Esophagus muscularis mucosa (tissue), 3 donors: ENCODE data around the gene MED10.

ENCODE experiments used
- POLR2AphosphoS5 ChIP-seq, 2 donors: sonication (generic); formaldehyde crosslinking; IDR thresholded peaks; one replicate each; pipeline ENCODE4 v1.6.1; 2017; ENCODE audit warnings: antibody characterized with exemption in 2 of 2
- TF ChIP-seq, protein P1 (sequence below), 3 experiments: fragments of 200-600 bp in 2 of 3; fragments of 450-650 bp in 1 of 3; sonication (generic) in 2 of 3; IDR thresholded peaks; one replicate each; pipeline ENCODE4 v1.5.1; 2017 to 2019; ENCODE audit warnings: antibody characterized with exemption in 3 of 3, mild to moderate bottlenecking in 2 of 3, moderate library complexity in 1 of 3

DNA sequence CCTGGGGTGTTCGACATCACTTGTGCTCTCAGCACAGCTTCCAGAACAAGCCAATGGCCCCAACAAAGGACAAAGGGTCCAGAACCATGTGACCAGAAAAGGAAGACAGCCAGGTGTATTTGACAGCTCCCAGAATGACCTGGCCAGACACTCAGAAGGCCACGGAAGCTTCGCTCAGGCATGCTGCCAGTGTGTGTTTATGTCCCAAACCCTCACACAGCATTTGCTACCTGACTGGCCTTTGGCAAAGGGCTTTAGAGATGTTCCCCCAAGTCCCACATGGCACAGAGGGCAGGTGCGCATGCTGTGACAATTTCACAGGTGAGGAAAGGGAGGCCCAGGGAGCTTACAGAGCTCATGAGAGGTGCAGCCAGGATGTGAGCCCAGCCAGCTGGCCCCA lies 39.5 kb downstream of the MED10 start:
- TF ChIP-seq, protein P1, sequence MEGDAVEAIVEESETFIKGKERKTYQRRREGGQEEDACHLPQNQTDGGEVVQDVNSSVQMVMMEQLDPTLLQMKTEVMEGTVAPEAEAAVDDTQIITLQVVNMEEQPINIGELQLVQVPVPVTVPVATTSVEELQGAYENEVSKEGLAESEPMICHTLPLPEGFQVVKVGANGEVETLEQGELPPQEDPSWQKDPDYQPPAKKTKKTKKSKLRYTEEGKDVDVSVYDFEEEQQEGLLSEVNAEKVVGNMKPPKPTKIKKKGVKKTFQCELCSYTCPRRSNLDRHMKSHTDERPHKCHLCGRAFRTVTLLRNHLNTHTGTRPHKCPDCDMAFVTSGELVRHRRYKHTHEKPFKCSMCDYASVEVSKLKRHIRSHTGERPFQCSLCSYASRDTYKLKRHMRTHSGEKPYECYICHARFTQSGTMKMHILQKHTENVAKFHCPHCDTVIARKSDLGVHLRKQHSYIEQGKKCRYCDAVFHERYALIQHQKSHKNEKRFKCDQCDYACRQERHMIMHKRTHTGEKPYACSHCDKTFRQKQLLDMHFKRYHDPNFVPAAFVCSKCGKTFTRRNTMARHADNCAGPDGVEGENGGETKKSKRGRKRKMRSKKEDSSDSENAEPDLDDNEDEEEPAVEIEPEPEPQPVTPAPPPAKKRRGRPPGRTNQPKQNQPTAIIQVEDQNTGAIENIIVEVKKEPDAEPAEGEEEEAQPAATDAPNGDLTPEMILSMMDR (IDR thresholded peaks at IDR 0.05) = no peak
- no peak for TF ChIP-seq POLR2AphosphoS5 (IDR thresholded peaks at IDR 0.05)
